Neural progenitor cell (in vitro differentiated cells): ENCODE measurements around the gene ZNF883. TPM values are rescaled to one million over a fixed set of nuclear protein-coding genes. Genes with fewer than 3 reads are reported as not detected.

ENCODE experiments used
- DNase-seq: peaks from one replicate; pipeline ENCODE4 v3.0.0-alpha.2; 2016; ENCODE audit warnings: low spot score
- H2AFZ ChIP-seq: fragments of 200-600 bp; sonication (generic); replicated peaks from 2 replicates; pipeline ENCODE4 v1.6.1; 2016; ENCODE audit warnings: antibody characterized with exemption
- H3F3A ChIP-seq: fragments of 200-600 bp; sonication (generic); 2 replicates; pipeline ENCODE4 v1.6.1; 2016; ENCODE audit warnings: antibody characterized with exemption, low read depth
- H3K27ac ChIP-seq: fragments of 200-600 bp; sonication (generic); 2 replicates; pipeline ENCODE4 v1.5.1; 2016; ENCODE audit warnings: mild to moderate bottlenecking
- H3K27me3 ChIP-seq: fragments of 200-600 bp; sonication (generic); 2 replicates; pipeline ENCODE4 v1.6.1; 2016; ENCODE audit warnings: mild to moderate bottlenecking, moderate library complexity
- H3K36me3 ChIP-seq: fragments of 200-600 bp; sonication (generic); 2 replicates; pipeline ENCODE4 v1.5.1; 2016
- H3K4me1 ChIP-seq: fragments of 200-600 bp; sonication (generic); 2 replicates; pipeline ENCODE4 v1.6.1; 2016; ENCODE audit warnings: mixed run types
- H3K4me2 ChIP-seq: fragments of 200-600 bp; sonication (generic); 2 replicates; pipeline ENCODE4 v1.6.1; 2016
- H3K4me3 ChIP-seq: fragments of 200-600 bp; sonication (generic); 2 replicates; pipeline ENCODE4 v1.5.1; 2016
- H3K79me2 ChIP-seq: fragments of 200-600 bp; sonication (generic); 2 replicates; pipeline ENCODE4 v1.6.1; 2016; ENCODE audit warnings: low read depth
- H3K9ac ChIP-seq: fragments of 200-600 bp; sonication (generic); 2 replicates; pipeline ENCODE4 v1.6.1; 2016
- H3K9me3 ChIP-seq: fragments of 200-600 bp; sonication (generic); 2 replicates; pipeline ENCODE4 v1.5.1; 2016; ENCODE audit warnings: low read depth
- H4K20me1 ChIP-seq: fragments of 200-600 bp; sonication (generic); 2 replicates; pipeline ENCODE4 v1.6.1; 2016; ENCODE audit warnings: low read depth
- H3K27ac Mint-ChIP-seq: 3 replicates; pipeline ENCODE4 v1.8.0; 2021; ENCODE audit warnings: mixed read lengths
- H3K27me3 Mint-ChIP-seq: 2 replicates; pipeline ENCODE4 v1.8.0; 2022; ENCODE audit warnings: low read depth, mild to moderate bottlenecking, inconsistent platforms, moderate library complexity, mixed read lengths; ENCODE audit not compliant: insufficient read depth
- H3K36me3 Mint-ChIP-seq: 3 replicates; pipeline ENCODE4 v1.8.0; 2021; ENCODE audit warnings: mixed read lengths
- H3K4me1 Mint-ChIP-seq: 3 replicates; pipeline ENCODE4 v1.8.0; 2021; ENCODE audit warnings: mixed read lengths
- H3K4me3 Mint-ChIP-seq: 3 replicates; pipeline ENCODE4 v1.8.0; 2021; ENCODE audit warnings: mild to moderate bottlenecking, moderate library complexity, mixed read lengths
- H3K9me3 Mint-ChIP-seq: 3 replicates; pipeline ENCODE4 v1.8.0; 2020; ENCODE audit warnings: mixed read lengths
- CTCF ChIP-seq: fragments of 200-600 bp; sonication (generic); IDR thresholded peaks from 2 replicates; pipeline ENCODE4 v1.5.1; 2017; ENCODE audit warnings: antibody characterized with exemption, mild to moderate bottlenecking
- EZH2 ChIP-seq: fragments of 200-600 bp; sonication (generic); IDR thresholded peaks from 2 replicates; pipeline ENCODE4 v1.6.1; 2017; ENCODE audit warnings: antibody characterized with exemption, mild to moderate bottlenecking, moderate library complexity
- EZH2phosphoT487 ChIP-seq: fragments of 200-600 bp; sonication (generic); IDR thresholded peaks from 2 replicates; pipeline ENCODE4 v1.6.1; 2017; ENCODE audit warnings: antibody characterized with exemption
- total RNA-seq: library from RNA; depleted of rRNA; stranded (reverse); fragments of >200 nt; gene quantifications from 2 replicates; pipeline ENCODE4 v1.2.3, GENCODE V29; 2015; ENCODE audit warnings: low replicate concordance

The ZNF883 gene
- total RNA-seq, 1 donor from 2014 or later, result 20.0 TPM

DNA sequence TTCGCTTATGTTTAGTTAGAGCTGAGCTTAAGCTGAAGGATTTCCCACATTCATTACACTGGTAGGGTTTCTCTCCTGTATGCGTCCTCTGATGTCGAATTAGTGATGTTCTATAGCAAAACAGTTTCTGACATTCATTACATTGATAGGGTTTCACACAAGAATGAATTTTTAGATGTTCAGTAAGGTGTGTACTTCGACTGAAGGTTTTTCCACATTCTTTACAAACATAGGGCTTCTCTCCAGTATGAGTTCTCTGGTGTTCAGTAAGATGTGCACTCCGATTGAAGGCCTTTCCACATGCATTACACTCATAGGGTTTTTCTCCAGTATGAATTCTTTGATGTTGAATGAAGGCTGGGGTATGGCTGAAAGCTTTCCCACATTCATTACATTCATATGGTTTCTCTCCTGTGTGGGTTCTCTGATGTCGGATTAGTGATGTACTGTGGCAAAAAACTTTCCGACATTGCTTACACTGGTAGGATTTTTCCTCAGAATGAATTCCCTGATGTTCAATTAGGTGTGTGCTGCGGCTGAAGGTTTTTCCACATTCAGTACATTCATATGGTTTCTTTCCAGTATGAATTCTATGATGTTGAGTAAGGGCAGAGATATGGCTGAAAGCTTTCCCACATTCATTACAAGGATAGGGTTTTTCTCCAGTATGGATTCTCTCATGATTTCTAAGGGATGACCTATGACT, 14.6 kb downstream of the ZNF883 start:
- no peak overlapping the region for H3K4me3 ChIP-seq
- no peaks in the 10 kb centered on the region for H3K27me3 Mint-ChIP-seq
- peaks cover 10% of the 10 kb centered on the region for H3F3A ChIP-seq
- H2AFZ ChIP-seq, result no peak overlapping the region
- no peak for TF ChIP-seq EZH2
- TF ChIP-seq EZH2phosphoT487, result no peak
- TF ChIP-seq CTCF, result no peak
- H3K4me1 ChIP-seq, result no peaks in the 10 kb centered on the region
- H3K27ac ChIP-seq, result no peak overlapping the region
- H3K36me3 ChIP-seq, result peaks cover 48% of the 10 kb centered on the region
- H3K27ac Mint-ChIP-seq, result no peak overlapping the region
- no peak overlapping the region for H3K9ac ChIP-seq
- no peaks in the 10 kb centered on the region for H4K20me1 ChIP-seq
- no peaks in the 10 kb centered on the region for H3K4me1 Mint-ChIP-seq
- no peak for DNase-seq
- H3K4me3 Mint-ChIP-seq, result no peak overlapping the region
- peaks cover 56% of the 10 kb centered on the region for H3K9me3 Mint-ChIP-seq
- no peaks in the 10 kb centered on the region for H3K79me2 ChIP-seq
- peaks cover 13% of the 10 kb centered on the region for H3K36me3 Mint-ChIP-seq
- H3K9me3 ChIP-seq, result peaks cover 69% of the 10 kb centered on the region
- no peak overlapping the region for H3K4me2 ChIP-seq
- no peaks in the 10 kb centered on the region for H3K27me3 ChIP-seq

- no peak overlapping the region for H3K27ac ChIP-seq
- no peaks in the 10 kb centered on the region for H3K9me3 ChIP-seq
- H3K79me2 ChIP-seq, result no peaks in the 10 kb centered on the region
- H3F3A ChIP-seq, result no peaks in the 10 kb centered on the region
- H3K4me3 ChIP-seq, result no peak overlapping the region
- H2AFZ ChIP-seq, result no peak overlapping the region
- H3K27me3 ChIP-seq, result peaks cover 25% of the 10 kb centered on the region
- no peaks in the 10 kb centered on the region for H3K36me3 Mint-ChIP-seq
- H3K9ac ChIP-seq, result no peak overlapping the region
- H3K4me1 Mint-ChIP-seq, result no peaks in the 10 kb centered on the region
- H4K20me1 ChIP-seq, result no peaks in the 10 kb centered on the region
- H3K27ac Mint-ChIP-seq, result no peak overlapping the region
- H3K4me2 ChIP-seq, result no peak overlapping the region
- peak; percentile 54 for DNase-seq
- H3K4me3 Mint-ChIP-seq, result no peak overlapping the region
- H3K27me3 Mint-ChIP-seq, result peaks cover 13% of the 10 kb centered on the region
- no peaks in the 10 kb centered on the region for H3K4me1 ChIP-seq
- no peaks in the 10 kb centered on the region for H3K36me3 ChIP-seq
- H3K9me3 Mint-ChIP-seq, result peaks cover 2% of the 10 kb centered on the region
- no peak for TF ChIP-seq EZH2
- peak; percentile 58 for TF ChIP-seq CTCF
These were observed 40.6 kb downstream of the ZNF883 start for GRCh38 chr9:112971415-112971814.

GRCh38 chr9:112970939-112971338, 41.1 kb downstream of the ZNF883 start:
- no peak overlapping the region for H3K4me3 Mint-ChIP-seq
- TF ChIP-seq CTCF, result no peak
- Histone ChIP-seq H3F3A (no peaks in the 10 kb centered on the region), H2AFZ (no peak overlapping the region), H4K20me1 (no peaks in the 10 kb centered on the region), H3K27ac (no peak overlapping the region), H3K27me3 (peaks cover 28% of the 10 kb centered on the region), H3K4me1 (no peaks in the 10 kb centered on the region), H3K9me3 (no peaks in the 10 kb centered on the region), H3K79me2 (no peaks in the 10 kb centered on the region), H3K36me3 (no peaks in the 10 kb centered on the region), H3K4me3 (no peak overlapping the region), H3K4me2 (no peak overlapping the region), H3K9ac (no peak overlapping the region)
- DNase-seq, result no peak
- H3K9me3 Mint-ChIP-seq, result peaks cover 2% of the 10 kb centered on the region
- peaks cover 13% of the 10 kb centered on the region for H3K27me3 Mint-ChIP-seq
- no peaks in the 10 kb centered on the region for H3K4me1 Mint-ChIP-seq
- no peaks in the 10 kb centered on the region for H3K36me3 Mint-ChIP-seq
- no peak overlapping the region for H3K27ac Mint-ChIP-seq
